Effector memory CD4-positive, alpha-beta T cell (primary cell): Measurements from ENCODE around the gene RAMP3.
"Not testable (repeated sequence)": the region's sequence is repeated elsewhere in the genome, so short reads cannot be mapped to it uniquely, and the experiment has no call there.

Source experiments
- DNase-seq, 3 donors: peaks; one replicate each; pipeline ENCODE4 v3.0.0-alpha.2; 2020
- H3K27ac ChIP-seq: 2 replicates; pipeline ENCODE4 v1.7.0; 2013; ENCODE audit warnings: mild to moderate bottlenecking, low read length, moderate library complexity; ENCODE audit not compliant: insufficient read depth, poor library complexity, severe bottlenecking
- H3K27me3 ChIP-seq: replicated peaks from 2 replicates; pipeline ENCODE4 v1.7.0; 2013; ENCODE audit warnings: mild to moderate bottlenecking, low read length; ENCODE audit not compliant: insufficient read depth, control insufficient read depth, poor library complexity, severe bottlenecking
- H3K36me3 ChIP-seq: 2 replicates; pipeline ENCODE4 v1.7.0; 2013; ENCODE audit warnings: mild to moderate bottlenecking, low read length, moderate library complexity; ENCODE audit not compliant: control insufficient read depth, insufficient read depth
- H3K4me1 ChIP-seq: 2 replicates; pipeline ENCODE4 v1.7.0; 2013; ENCODE audit warnings: low read length, mild to moderate bottlenecking; ENCODE audit not compliant: control insufficient read depth, insufficient read depth, poor library complexity, severe bottlenecking
- H3K4me3 ChIP-seq: 2 replicates; pipeline ENCODE4 v1.7.0; 2013; ENCODE audit warnings: low read length, low read depth, mild to moderate bottlenecking; ENCODE audit not compliant: insufficient read depth, poor library complexity, severe bottlenecking
- H3K9me3 ChIP-seq: 2 replicates; pipeline ENCODE4 v1.7.0; 2013; ENCODE audit warnings: mild to moderate bottlenecking, low read length, moderate library complexity; ENCODE audit not compliant: control insufficient read depth

The RAMP3 gene

GRCh38 chr7:45163692-45164052 lies 6.1 kb downstream of the RAMP3 start:
- Histone ChIP-seq H3K4me1 (no peaks in the 10 kb centered on the region), H3K36me3 (no peaks in the 10 kb centered on the region), H3K27me3 (no peaks in the 10 kb centered on the region), H3K27ac (no peak overlapping the region), H3K4me3 (no peak overlapping the region), H3K9me3 (no peaks in the 10 kb centered on the region)
- no peak for DNase-seq

DNA sequence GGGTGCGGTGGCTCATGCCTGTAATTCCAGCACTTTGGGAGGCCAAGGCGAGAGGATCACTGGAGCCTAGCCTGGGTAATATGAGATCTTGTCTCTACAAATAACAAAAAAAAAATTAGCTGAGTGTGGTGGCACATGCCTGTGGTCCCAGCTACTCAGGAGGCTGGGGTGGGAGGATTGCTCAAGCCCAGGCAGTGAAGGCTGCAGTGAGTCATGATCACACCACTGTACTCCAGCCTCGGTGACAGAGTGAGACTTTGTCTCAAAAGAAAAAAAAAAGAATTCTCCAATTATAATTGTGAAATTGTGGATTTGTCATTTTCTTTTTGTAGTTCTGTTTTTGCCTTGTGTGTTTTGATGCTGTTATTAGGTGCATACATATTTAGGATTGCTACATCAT lies 6.7 kb downstream of the RAMP3 start:
- H3K27me3 ChIP-seq, H3K9me3 ChIP-seq, H3K27ac ChIP-seq, H3K36me3 ChIP-seq, H3K4me3 ChIP-seq, H3K4me1 ChIP-seq, DNase-seq: not testable (repeated sequence)

- H3K27ac ChIP-seq = no peak overlapping the region
- no peak for DNase-seq
- no peaks in the 10 kb centered on the region for H3K36me3 ChIP-seq
- no peak overlapping the region for H3K4me3 ChIP-seq
- H3K27me3 ChIP-seq = no peaks in the 10 kb centered on the region
- no peaks in the 10 kb centered on the region for H3K9me3 ChIP-seq
- H3K4me1 ChIP-seq = no peaks in the 10 kb centered on the region
These were observed 8.3 kb downstream of the RAMP3 start for GRCh38 chr7:45165857-45166256.

- H3K4me1 ChIP-seq = no peaks in the 10 kb centered on the region
- no peaks in the 10 kb centered on the region for H3K9me3 ChIP-seq
- DNase-seq = no peak
- H3K27ac ChIP-seq = no peak overlapping the region
- H3K4me3 ChIP-seq = no peak overlapping the region
- no peaks in the 10 kb centered on the region for H3K27me3 ChIP-seq
- no peaks in the 10 kb centered on the region for H3K36me3 ChIP-seq
These were observed 14.4 kb downstream of the RAMP3 start for GRCh38 chr7:45171946-45172345.

DNA sequence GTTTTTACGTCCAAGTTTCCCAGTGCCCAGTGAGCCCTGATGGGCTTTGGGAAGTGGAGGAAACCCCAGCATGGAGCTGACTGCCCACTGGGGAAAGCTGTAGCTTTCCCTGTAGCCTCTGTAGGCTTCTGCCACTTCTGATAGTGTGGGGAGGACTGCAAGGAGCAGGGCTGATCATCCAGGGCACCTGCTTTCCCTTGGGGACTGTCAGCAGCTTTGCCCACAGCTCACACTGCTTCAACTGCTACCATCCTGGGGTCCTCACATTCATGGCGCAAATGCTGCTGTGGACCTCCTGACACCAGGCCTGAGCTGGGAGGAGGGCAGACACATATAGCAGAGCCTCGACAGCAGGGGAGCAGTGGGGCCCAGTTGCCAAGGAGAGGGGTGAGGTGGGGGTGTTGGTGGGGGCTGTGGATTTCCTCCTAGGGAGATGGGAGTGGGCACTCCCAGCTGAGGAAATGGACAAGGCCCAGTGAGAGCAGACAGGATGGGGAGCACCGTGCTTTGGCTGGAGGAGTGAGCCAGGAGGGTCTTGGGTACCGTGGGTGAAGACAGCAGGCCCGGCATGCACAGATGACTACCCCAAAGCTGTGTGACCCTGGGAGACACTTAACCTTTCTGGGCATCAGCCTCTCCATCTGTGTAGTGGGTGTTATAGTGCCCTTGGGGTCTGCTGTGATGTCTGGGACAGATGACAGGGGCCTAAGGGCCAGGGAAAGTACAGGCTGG lies 16.2 kb downstream of the RAMP3 start:
- H3K36me3 ChIP-seq = no peaks in the 10 kb centered on the region
- no peak overlapping the region for H3K27ac ChIP-seq
- H3K4me1 ChIP-seq = no peaks in the 10 kb centered on the region
- no peak overlapping the region for H3K4me3 ChIP-seq
- H3K27me3 ChIP-seq = no peaks in the 10 kb centered on the region
- no peak for DNase-seq
- H3K9me3 ChIP-seq = no peaks in the 10 kb centered on the region

DNA sequence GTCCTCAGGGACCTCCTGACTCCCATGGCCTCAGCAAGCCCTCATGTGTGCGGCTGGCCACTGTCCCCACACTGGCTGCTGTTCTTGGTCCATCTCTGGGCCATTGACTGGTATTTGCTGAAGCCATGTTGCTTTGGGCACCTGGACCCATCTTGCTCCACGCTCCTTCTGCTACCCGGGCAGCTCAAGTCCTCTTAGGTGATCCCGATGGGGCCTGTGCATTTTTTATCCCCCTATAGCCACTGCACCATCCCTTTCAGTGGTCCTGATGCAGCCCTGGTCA lies 16.7 kb downstream of the RAMP3 start:
- Histone ChIP-seq H3K36me3 (no peaks in the 10 kb centered on the region), H3K27me3 (no peaks in the 10 kb centered on the region), H3K27ac (no peak overlapping the region), H3K4me1 (no peaks in the 10 kb centered on the region), H3K9me3 (no peaks in the 10 kb centered on the region), H3K4me3 (no peak overlapping the region)
- no peak for DNase-seq

DNA sequence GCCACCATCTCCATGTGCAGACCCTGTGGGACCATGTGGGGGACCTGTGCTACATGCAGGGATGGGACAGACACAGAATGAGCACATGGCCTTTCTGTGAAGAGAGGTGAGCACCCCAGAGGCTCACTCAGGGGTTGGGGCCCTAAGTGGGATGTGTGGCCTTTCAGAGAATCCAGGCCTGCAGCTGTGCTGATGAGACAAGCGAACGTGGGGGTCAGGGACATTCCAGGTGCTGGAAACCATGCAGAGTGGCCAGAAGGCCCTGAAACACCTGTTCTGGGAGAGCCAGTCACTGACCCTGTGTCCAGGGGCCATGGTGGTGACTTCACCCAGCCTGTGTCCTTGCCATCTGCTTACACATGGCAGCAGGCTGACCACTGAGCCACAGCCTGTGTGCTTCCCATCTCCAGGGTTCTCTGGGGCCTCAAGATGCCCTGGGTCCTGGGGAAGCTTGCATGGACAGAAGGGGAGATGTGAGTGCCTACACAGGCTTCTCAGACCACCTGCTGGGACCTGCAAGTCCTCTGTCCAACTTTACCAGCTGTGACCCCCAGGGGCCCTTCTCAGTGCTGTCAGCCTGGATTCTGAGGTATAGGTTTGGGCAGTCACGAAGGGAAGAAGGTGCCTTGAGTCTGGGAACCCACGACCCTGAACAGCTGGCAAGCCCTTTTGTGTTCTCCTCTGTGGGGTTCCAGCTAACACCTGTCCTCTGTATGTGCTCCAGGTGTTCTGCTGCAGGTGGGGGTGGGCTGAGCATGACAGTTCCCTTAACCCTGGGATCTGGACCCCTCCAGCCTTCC lies 17.6 kb downstream of the RAMP3 start:
- H3K4me1 ChIP-seq = no peaks in the 10 kb centered on the region
- H3K36me3 ChIP-seq = no peaks in the 10 kb centered on the region
- H3K4me3 ChIP-seq = no peak overlapping the region
- no peaks in the 10 kb centered on the region for H3K9me3 ChIP-seq
- H3K27ac ChIP-seq = no peak overlapping the region
- no peaks in the 10 kb centered on the region for H3K27me3 ChIP-seq
- no peak for DNase-seq

GRCh38 chr7:45176091-45176490 lies 18.5 kb downstream of the RAMP3 start:
- Histone ChIP-seq H3K4me3 (no peak overlapping the region), H3K4me1 (no peaks in the 10 kb centered on the region)

DNA sequence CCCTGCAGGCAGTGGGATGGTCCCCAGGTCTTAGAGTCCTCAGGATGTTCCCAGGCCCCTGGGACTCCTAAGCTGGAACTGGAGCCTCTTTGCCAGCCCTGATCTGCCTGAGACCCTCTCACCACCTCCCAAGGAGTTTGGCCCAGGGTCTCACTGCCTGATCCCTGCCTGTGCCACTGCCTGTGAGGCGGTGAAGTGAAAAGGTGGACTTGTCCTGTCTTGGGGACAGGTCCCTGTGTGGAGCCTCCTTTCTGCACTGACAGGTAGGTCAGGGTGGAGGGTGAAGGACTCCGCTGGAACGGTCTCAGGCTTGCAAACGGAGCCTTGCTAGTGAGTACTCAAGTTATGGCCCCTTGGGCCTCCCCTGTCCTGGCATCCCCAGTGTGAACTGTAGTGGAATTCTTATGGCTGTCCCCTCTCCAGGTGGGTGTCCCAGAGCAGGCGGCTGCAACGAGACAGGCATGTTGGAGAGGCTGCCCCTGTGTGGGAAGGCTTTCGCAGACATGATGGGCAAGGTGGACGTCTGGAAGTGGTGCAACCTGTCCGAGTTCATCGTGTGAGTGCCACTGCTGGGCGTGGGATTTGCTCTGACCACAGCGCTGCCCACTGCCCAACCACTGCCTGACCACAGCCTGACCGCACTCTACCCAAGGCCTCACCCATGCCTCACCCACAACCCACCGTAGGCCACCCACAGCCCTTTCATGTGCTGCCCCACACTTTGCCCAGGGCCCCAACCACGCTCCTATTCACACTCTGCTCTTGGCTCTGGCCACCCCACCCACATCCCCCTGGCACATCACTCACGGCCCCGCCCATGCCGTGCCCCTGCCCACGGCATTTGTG lies 19.5 kb downstream of the RAMP3 start:
- no peak for DNase-seq
- Histone ChIP-seq H3K27ac (no peak overlapping the region), H3K9me3 (no peaks in the 10 kb centered on the region), H3K4me1 (no peaks in the 10 kb centered on the region), H3K27me3 (no peaks in the 10 kb centered on the region), H3K4me3 (no peak overlapping the region), H3K36me3 (no peaks in the 10 kb centered on the region)

More at GRCh38 chr7:45176091-45176490, 18.5 kb downstream of the RAMP3 start:
- Histone ChIP-seq H3K27ac (no peak overlapping the region), H3K9me3 (no peaks in the 10 kb centered on the region), H3K27me3 (no peaks in the 10 kb centered on the region), H3K36me3 (no peaks in the 10 kb centered on the region)
- DNase-seq = no peak

DNA sequence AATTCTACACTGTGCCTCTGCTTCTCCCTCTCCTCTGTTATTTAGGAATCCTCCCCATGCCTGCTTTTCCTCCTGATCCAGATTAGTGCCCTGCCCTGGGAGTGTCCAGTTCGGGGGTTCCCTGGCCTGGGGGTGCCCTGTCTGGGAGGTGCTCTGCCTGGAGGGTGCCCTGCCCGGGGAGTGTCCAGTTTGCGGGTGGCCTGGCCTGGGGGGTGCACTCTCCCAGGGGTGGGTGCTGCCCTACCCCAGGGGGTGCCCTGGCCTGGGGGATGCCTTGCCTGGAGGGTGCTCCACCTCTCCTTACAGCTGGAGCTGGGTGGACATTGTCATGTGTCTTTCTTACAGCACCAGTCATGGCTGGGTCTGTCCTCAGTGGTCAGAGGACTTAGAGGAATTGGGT lies 20.2 kb downstream of the RAMP3 start:
- H3K4me3 ChIP-seq = no peak overlapping the region
- no peaks in the 10 kb centered on the region for H3K36me3 ChIP-seq
- no peaks in the 10 kb centered on the region for H3K4me1 ChIP-seq
- no peaks in the 10 kb centered on the region for H3K27me3 ChIP-seq
- no peak overlapping the region for H3K27ac ChIP-seq
- DNase-seq = no peak
- H3K9me3 ChIP-seq = no peaks in the 10 kb centered on the region
